Nephron progenitor cell (in vitro differentiated cells): ENCODE data around the gene CCDC3.

Experiments
- DNase-seq: peaks from one replicate; pipeline ENCODE4 v3.0.0; 2021
- H3K27ac Mint-ChIP-seq: 2 replicates; pipeline ENCODE4 v1.8.0; 2021; ENCODE audit warnings: mild to moderate bottlenecking, moderate library complexity, mixed read lengths
- H3K27me3 Mint-ChIP-seq: 2 replicates; pipeline ENCODE4 v1.8.0; 2021; ENCODE audit warnings: mild to moderate bottlenecking, low read depth, mixed read lengths; ENCODE audit not compliant: poor library complexity
- H3K36me3 Mint-ChIP-seq: 2 replicates; pipeline ENCODE4 v1.8.0; 2021; ENCODE audit warnings: low read depth, mixed read lengths
- H3K4me1 Mint-ChIP-seq: 2 replicates; pipeline ENCODE4 v1.8.0; 2021; ENCODE audit warnings: mixed read lengths
- H3K4me3 Mint-ChIP-seq: 2 replicates; pipeline ENCODE4 v1.8.0; 2021; ENCODE audit warnings: mild to moderate bottlenecking, moderate library complexity, mixed read lengths
- H3K9me3 Mint-ChIP-seq: 2 replicates; pipeline ENCODE4 v1.8.0; 2021; ENCODE audit warnings: mild to moderate bottlenecking, moderate library complexity, mixed read lengths
- CTCF ChIP-seq: fragments of 200-600 bp; sonication (generic); IDR thresholded peaks from 2 replicates; pipeline ENCODE4 v1.5.0; 2021; ENCODE audit warnings: antibody characterized with exemption

Gene CCDC3

GRCh38 chr10:12927896-12928295, 73.6 kb downstream of the CCDC3 start:
- peaks cover 4% of the 10 kb centered on the region for H3K36me3 Mint-ChIP-seq
- no peak overlapping the region for H3K27ac Mint-ChIP-seq
- H3K4me3 Mint-ChIP-seq: no peak overlapping the region
- no peak for TF ChIP-seq CTCF
- peaks cover 14% of the 10 kb centered on the region for H3K9me3 Mint-ChIP-seq
- DNase-seq: no peak
- peaks cover 10% of the 10 kb centered on the region for H3K27me3 Mint-ChIP-seq
- no peaks in the 10 kb centered on the region for H3K4me1 Mint-ChIP-seq

- Mint-ChIP-seq H3K4me3 (no peak overlapping the region), H3K27me3 (peaks cover 14% of the 10 kb centered on the region), H3K36me3 (peaks cover 4% of the 10 kb centered on the region), H3K9me3 (peaks cover 13% of the 10 kb centered on the region), H3K4me1 (peaks cover 12% of the 10 kb centered on the region), H3K27ac (no peak overlapping the region)
- TF ChIP-seq CTCF: no peak
- DNase-seq: no peak
These were observed 75.7 kb downstream of the CCDC3 start for GRCh38 chr10:12925845-12926244.

- H3K27ac Mint-ChIP-seq: peak overlapping the region; percentile 38
- H3K4me3 Mint-ChIP-seq: no peak overlapping the region
- H3K27me3 Mint-ChIP-seq: peaks cover 14% of the 10 kb centered on the region
- peaks cover 14% of the 10 kb centered on the region for H3K4me1 Mint-ChIP-seq
- peaks cover 4% of the 10 kb centered on the region for H3K36me3 Mint-ChIP-seq
- peaks cover 13% of the 10 kb centered on the region for H3K9me3 Mint-ChIP-seq
- DNase-seq: no peak
- TF ChIP-seq CTCF: no peak
These were observed 76.6 kb downstream of the CCDC3 start for GRCh38 chr10:12924911-12925310.

DNA sequence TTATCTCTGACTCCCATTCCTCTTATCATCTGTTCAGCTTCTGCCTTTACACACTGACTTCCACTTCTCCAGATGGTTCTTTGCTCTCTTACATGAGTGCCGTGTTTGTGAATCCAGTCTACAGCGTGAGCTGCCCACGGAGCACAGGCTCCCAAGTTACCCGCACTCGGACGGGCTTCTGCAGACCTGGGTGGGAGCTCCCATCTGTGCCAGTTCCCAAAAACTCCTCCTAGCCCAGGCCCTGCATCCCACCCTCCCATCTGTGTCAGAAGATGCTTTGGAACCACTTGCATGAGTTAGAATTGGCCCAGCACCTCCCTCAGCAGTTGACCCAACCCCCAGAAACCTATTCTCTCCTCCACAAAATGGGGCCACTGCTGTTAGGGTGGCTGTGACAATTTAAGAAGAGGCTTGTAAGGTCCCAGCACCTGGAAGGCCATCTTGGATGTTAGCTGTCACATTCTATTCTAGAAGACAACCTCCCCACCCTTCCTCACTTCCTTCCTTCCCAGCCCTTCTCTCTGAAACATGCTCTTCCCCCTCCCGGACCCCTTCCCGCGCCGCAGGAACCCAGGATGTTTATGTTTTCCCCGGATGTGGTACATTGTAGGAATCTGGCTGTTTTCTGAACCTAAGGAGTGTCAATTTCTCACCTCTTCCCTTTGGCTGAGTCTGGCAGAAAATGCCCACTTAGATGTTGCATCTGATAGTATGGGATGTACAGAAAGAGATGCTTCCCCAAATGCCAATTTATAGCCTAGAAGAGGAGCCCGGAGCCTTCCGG, 79.2 kb downstream of the CCDC3 start:
- peaks cover 7% of the 10 kb centered on the region for H3K9me3 Mint-ChIP-seq
- H3K4me1 Mint-ChIP-seq: peaks cover 14% of the 10 kb centered on the region
- TF ChIP-seq CTCF: no peak
- no peak for DNase-seq
- no peak overlapping the region for H3K4me3 Mint-ChIP-seq
- no peak overlapping the region for H3K27ac Mint-ChIP-seq
- H3K27me3 Mint-ChIP-seq: peaks cover 7% of the 10 kb centered on the region
- peaks cover 4% of the 10 kb centered on the region for H3K36me3 Mint-ChIP-seq

DNA sequence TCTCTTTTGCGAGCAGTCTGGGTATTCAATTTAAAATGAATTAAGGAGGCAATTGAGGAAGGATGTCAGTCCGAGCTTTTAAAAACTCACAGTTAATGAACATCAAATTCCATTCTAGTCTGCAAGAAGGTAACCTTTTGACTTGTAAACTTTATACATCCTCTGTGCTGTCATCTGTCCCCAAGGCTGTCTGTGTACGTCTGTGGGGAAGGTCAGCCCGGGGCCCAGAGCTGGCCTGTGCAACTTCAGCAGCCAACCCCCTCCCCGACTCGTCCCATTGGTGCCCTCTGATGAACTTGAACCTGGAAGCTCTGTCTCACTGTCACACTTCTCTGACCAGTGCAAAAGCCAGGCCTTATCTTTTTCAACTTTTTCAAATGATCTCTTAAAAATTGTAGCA, 80.3 kb downstream of the CCDC3 start:
- DNase-seq: no peak
- H3K36me3 Mint-ChIP-seq: no peaks in the 10 kb centered on the region
- no peak overlapping the region for H3K4me3 Mint-ChIP-seq
- no peak for TF ChIP-seq CTCF
- no peak overlapping the region for H3K27ac Mint-ChIP-seq
- peaks cover 14% of the 10 kb centered on the region for H3K4me1 Mint-ChIP-seq
- H3K9me3 Mint-ChIP-seq: no peaks in the 10 kb centered on the region
- H3K27me3 Mint-ChIP-seq: peaks cover 7% of the 10 kb centered on the region

DNA sequence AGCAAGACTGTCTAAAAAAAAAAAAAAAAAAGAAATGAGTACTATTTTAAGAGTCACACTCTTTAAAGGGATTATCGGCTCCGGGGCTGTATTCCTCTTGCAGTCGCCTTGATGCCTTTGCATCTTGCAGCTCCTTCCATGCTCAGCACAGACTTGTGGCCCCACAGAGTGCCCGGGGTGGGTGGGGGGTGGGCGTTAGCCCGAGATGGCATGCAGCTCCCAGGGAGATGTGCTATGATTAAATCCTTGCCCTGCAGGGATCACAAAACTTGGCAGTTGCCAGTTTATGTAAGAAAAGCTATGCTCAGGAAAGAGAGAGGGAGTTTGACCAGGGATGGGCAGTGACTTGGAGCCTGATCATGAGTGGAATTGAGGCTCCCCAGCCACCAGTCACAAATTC, 81.9 kb downstream of the CCDC3 start:
- H3K4me3 Mint-ChIP-seq: no peak overlapping the region
- DNase-seq: no peak
- no peaks in the 10 kb centered on the region for H3K36me3 Mint-ChIP-seq
- H3K27ac Mint-ChIP-seq: no peak overlapping the region
- peaks cover 14% of the 10 kb centered on the region for H3K4me1 Mint-ChIP-seq
- no peaks in the 10 kb centered on the region for H3K9me3 Mint-ChIP-seq
- TF ChIP-seq CTCF: no peak
- peaks cover 4% of the 10 kb centered on the region for H3K27me3 Mint-ChIP-seq
